Endothelial cell of umbilical vein (primary cell): ENCODE measurements around the gene MON1A. TPM values are rescaled to one million over a fixed set of nuclear protein-coding genes. Genes with fewer than 3 reads are reported as not detected.

Source experiments
- BruUV-seq: library from RNA; stranded (reverse); fragments of 400-500 nt; replicated peaks from 2 replicates; lab custom pipeline; 2021; lab: Mats Ljungman, UMichigan
- CTCF ChIA-PET: fragments of 300-600, 350-600 bp; sonication (Branson Sonifier 250); formaldehyde crosslinking; loops from one replicate; lab custom pipeline; 2021; ENCODE audit warnings: antibody characterized with exemption, inconsistent platforms; lab: Charles Lee
- POLR2A ChIA-PET: fragments of 300-600, 350-600 bp; sonication (Branson Sonifier 250); formaldehyde crosslinking; loops from one replicate; lab custom pipeline; 2021; ENCODE audit warnings: antibody characterized with exemption, inconsistent platforms; lab: Charles Lee
- DNase-seq: peaks from one replicate; pipeline ENCODE4 v3.0.0-alpha.2; 2011; ENCODE audit warnings: low read depth, low spot score
- FAIRE-seq: peaks from 2 replicates; lab custom pipeline; 2011; peaks lifted over from hg19 to GRCh38; lab: Jason Lieb, UNC
- H2AFZ ChIP-seq: 2 replicates; pipeline ENCODE4 v1.6.0; 2012; ENCODE audit warnings: low read depth, low read length, control low read depth, inconsistent platforms
- H3K27ac ChIP-seq: 2 replicates; pipeline ENCODE4 v1.5.1; 2011; ENCODE audit warnings: low read depth, mild to moderate bottlenecking, control low read depth, low read length, moderate library complexity; ENCODE audit not compliant: insufficient read depth
- H3K27me3 ChIP-seq, 2 experiments: 2 replicates each; pipeline versions ENCODE4 v1.6.0 to v1.6.1; 2011; ENCODE audit warnings: low read length in 2 of 2, mixed read lengths in 1 of 2; ENCODE audit not compliant: control insufficient read depth in 2 of 2, insufficient read depth in 2 of 2
- H3K36me3 ChIP-seq, 2 experiments: 2 replicates in 1 of 2; 3 replicates in 1 of 2; pipeline ENCODE4 v1.5.1; 2011; ENCODE audit warnings: low read length in 2 of 2, mild to moderate bottlenecking in 1 of 2, moderate library complexity in 1 of 2; ENCODE audit not compliant: control insufficient read depth in 2 of 2, insufficient read depth in 2 of 2; ENCODE audit errors: extremely low read depth in 1 of 2
- H3K4me1 ChIP-seq: 3 replicates; pipeline ENCODE4 v1.5.1; 2011; ENCODE audit warnings: mild to moderate bottlenecking, low read length; ENCODE audit not compliant: control insufficient read depth, insufficient read depth; ENCODE audit errors: extremely low read depth
- H3K4me2 ChIP-seq: 2 replicates; pipeline ENCODE4 v1.6.1; 2011; ENCODE audit warnings: low read length, control low read depth, mixed read lengths; ENCODE audit not compliant: insufficient read depth
- H3K4me3 ChIP-seq, 3 experiments: fragments of 200-600 bp in 1 of 3; sonication (generic), shearing (Covaris generic) in 1 of 3; replicated peaks in 1 of 3; 2 replicates each; pipeline ENCODE4 v1.5.1; 2011 to 2016; ENCODE audit warnings: control low read depth in 3 of 3, low read length in 3 of 3, mild to moderate bottlenecking in 2 of 3, inconsistent platforms in 1 of 3, low read depth in 1 of 3, moderate library complexity in 1 of 3; ENCODE audit not compliant: insufficient read depth in 1 of 3
- H3K79me2 ChIP-seq: 2 replicates; pipeline ENCODE4 v1.6.0; 2012; ENCODE audit warnings: low read length, inconsistent platforms; ENCODE audit not compliant: control insufficient read depth, insufficient read depth
- H3K9ac ChIP-seq: replicated peaks from 2 replicates; pipeline ENCODE3; 2011; ENCODE audit warnings: low read length, control low read depth; ENCODE audit not compliant: insufficient read depth; ENCODE audit errors: extremely low read depth
- H3K9me1 ChIP-seq: replicated peaks from 3 replicates; pipeline ENCODE4 v1.6.0; 2011; ENCODE audit warnings: mild to moderate bottlenecking, low read length; ENCODE audit not compliant: control insufficient read depth, insufficient read depth; ENCODE audit errors: extremely low read depth
- H3K9me3 ChIP-seq: replicated peaks from 2 replicates; pipeline ENCODE4 v1.5.1; 2012; ENCODE audit warnings: low read length, inconsistent platforms; ENCODE audit not compliant: control insufficient read depth, insufficient read depth
- H4K20me1 ChIP-seq: replicated peaks from 2 replicates; pipeline ENCODE3; 2011; ENCODE audit warnings: mild to moderate bottlenecking, low read length; ENCODE audit not compliant: control insufficient read depth, insufficient read depth; ENCODE audit errors: extremely low read depth
- CTCF ChIP-seq, 2 donors: IDR thresholded peaks; 1 replicate in 1 of 2; 2 replicates in 1 of 2; pipeline ENCODE4 v1.5.1; 2011; ENCODE audit warnings: low read length in 2 of 2, mild to moderate bottlenecking in 2 of 2, moderate library complexity in 2 of 2, control low read depth in 1 of 2, inconsistent platforms in 1 of 2, low read depth in 1 of 2; ENCODE audit not compliant: insufficient read depth in 1 of 2; ENCODE audit errors: extremely low read depth in 1 of 2
- EZH2 ChIP-seq: IDR thresholded peaks from 2 replicates; pipeline ENCODE4 v1.6.1; 2012; ENCODE audit warnings: borderline replicate concordance, low read depth, mild to moderate bottlenecking, moderate library complexity, low read length, inconsistent platforms; ENCODE audit not compliant: severe bottlenecking
- FOS ChIP-seq: IDR thresholded peaks from 2 replicates; pipeline ENCODE4 v1.6.1; 2011; ENCODE audit warnings: mild to moderate bottlenecking, low read length, moderate library complexity, borderline replicate concordance; ENCODE audit not compliant: insufficient read depth
- GATA2 ChIP-seq: IDR thresholded peaks from 2 replicates; pipeline ENCODE4 v1.7.0; 2011; ENCODE audit warnings: low read depth, mild to moderate bottlenecking, moderate library complexity, mixed read lengths, low read length; ENCODE audit not compliant: insufficient read length, insufficient read depth
- JUN ChIP-seq: IDR thresholded peaks from 2 replicates; pipeline ENCODE4 v1.6.1; 2011; ENCODE audit warnings: borderline replicate concordance, low read depth; ENCODE audit not compliant: insufficient read length, insufficient read depth
- MYC ChIP-seq: IDR thresholded peaks from one replicate; pipeline ENCODE4 v1.6.1; 2011; ENCODE audit warnings: mild to moderate bottlenecking, low read depth, low read length
- POLR2A ChIP-seq: IDR thresholded peaks from 2 replicates; pipeline ENCODE4 v1.6.1; 2012; ENCODE audit warnings: low read depth, mild to moderate bottlenecking, control low read depth, low read length
- POLR2AphosphoS5 ChIP-seq: IDR thresholded peaks from 2 replicates; pipeline ENCODE4 v1.6.1; 2012; ENCODE audit warnings: low read depth, mild to moderate bottlenecking, control low read depth, low read length, moderate library complexity; ENCODE audit not compliant: insufficient read depth
- dilution Hi-C: fragments of 300-500 bp; cut with MboI; formaldehyde crosslinking; loops from one replicate; pipeline ENCODE4 v1.15.0; 2019; ENCODE audit warnings: low sequenced_read_pairs; ENCODE audit not compliant: extremely low pct_ligation_motif_present
- intact Hi-C: fragments of 100-400 bp; cut with micrococcal nuclease; formaldehyde crosslinking; loops from one replicate; pipeline ENCODE4 v1.10.0; 2022
- polyA plus RNA-seq, 4 experiments: library from polyadenylated mRNA; depleted of rRNA in 3 of 4; stranded (reverse) in 3 of 4; unstranded in 1 of 4; fragments of >200 nt; gene quantifications; 2 replicates each; pipeline versions ENCODE4 v1.2.1 to v1.2.3, GENCODE V29; 2011 to 2012; ENCODE audit warnings: missing spikeins in 1 of 4
- total RNA-seq: library from RNA; stranded (reverse); gene quantifications from 2 replicates; pipeline ENCODE4 v1.2.3, GENCODE V29; 2021
- TF ChIP-seq, protein P1 (sequence below): IDR thresholded peaks from 2 replicates; pipeline ENCODE4 v1.6.1; 2011; ENCODE audit not compliant: insufficient read depth, insufficient read length

The MON1A gene
- total and polyA plus RNA-seq, 2 donors (not counting 3 experiments of a cell fraction or from before 2014, with no cell fraction given): 17.5 to 31.1 TPM

DNA sequence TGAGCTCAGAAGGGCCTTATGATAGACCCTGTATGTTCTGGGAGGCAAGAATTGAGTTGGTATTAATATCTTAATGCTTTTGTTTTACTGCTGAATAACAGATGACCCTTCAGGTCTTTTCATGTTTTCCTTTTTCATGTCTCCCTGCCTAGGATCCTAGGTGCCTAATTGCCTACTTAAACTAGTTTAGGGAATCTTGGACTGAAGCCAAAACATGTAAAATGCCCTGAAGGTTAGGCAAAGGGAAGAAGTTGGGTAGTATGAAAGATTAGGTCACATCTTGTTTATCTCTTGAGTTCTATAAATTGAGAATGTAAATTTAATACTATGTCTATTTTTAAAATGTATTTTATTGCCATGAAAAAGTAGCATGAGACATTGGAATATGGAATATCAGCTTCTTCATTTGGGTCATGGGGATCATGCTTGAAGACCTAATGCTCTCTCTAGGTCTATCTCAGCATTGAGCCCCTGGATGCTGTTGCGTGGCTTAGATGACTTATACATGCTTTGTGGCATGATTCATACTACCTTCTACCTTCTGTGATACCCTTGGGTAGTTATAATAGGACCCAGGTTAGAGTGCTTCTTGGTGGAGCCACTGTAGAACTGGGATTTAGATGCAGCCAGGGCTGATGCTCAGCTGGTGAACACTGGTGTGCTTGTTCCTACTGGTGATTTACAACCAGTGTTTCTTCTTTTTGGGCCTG is 36.8 kb upstream of the MON1A start:
- no peaks in the 10 kb centered on the region for H3K27me3 ChIP-seq
- CTCF ChIA-PET: no interaction called here
- H3K36me3 ChIP-seq: no peaks in the 10 kb centered on the region
- no peaks in the 10 kb centered on the region for H3K9me1 ChIP-seq
- H4K20me1 ChIP-seq: peaks cover 2% of the 10 kb centered on the region
- H3K79me2 ChIP-seq: peaks cover 36% of the 10 kb centered on the region
- TF ChIP-seq JUN: no peak
- no peak for TF ChIP-seq MYC
- no peak for TF ChIP-seq POLR2A
- no peak for TF ChIP-seq FOS
- TF ChIP-seq POLR2AphosphoS5: no peak
- no peak for TF ChIP-seq CTCF (IDR thresholded peaks at IDR 0.05; ENCODE audit: extremely low read depth in 1 of 2, insufficient read depth in 1 of 2, low read depth in 1 of 2, low read length in 2 of 2)
- TF ChIP-seq EZH2: no peak
- TF ChIP-seq, protein P1, sequence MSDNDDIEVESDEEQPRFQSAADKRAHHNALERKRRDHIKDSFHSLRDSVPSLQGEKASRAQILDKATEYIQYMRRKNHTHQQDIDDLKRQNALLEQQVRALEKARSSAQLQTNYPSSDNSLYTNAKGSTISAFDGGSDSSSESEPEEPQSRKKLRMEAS: no peak
- TF ChIP-seq GATA2: no peak
- no peak overlapping the region for H3K27ac ChIP-seq
- POLR2A ChIA-PET: no interaction called here
- dilution Hi-C loops: no loop called here
- H2AFZ ChIP-seq: no peak overlapping the region
- DNase-seq (no peak), FAIRE-seq (no peak)
- no peaks in the 10 kb centered on the region for H3K9me3 ChIP-seq
- BruUV-seq: no TSS peak
- no peak overlapping the region for H3K4me3 ChIP-seq
- H3K9ac ChIP-seq: no peak overlapping the region
- H3K4me1 ChIP-seq: no peaks in the 10 kb centered on the region
- no peak overlapping the region for H3K4me2 ChIP-seq
- intact Hi-C loops: no loop called here
